Naive thymus-derived CD8-positive, alpha-beta T cell (primary cell): ENCODE results near the gene PSMB4. TPM values are rescaled to one million over a fixed set of nuclear protein-coding genes. Genes with fewer than 3 reads are reported as not detected.
"Not testable (repeated sequence)": the region's sequence is repeated elsewhere in the genome, so short reads cannot be mapped to it uniquely, and the experiment has no call there.

Source experiments
- ATAC-seq, 2 donors: fragments of 150-1000 bp; cut with Tn5 transposase in 1 of 2; sonication (Bioruptor Pico), chemical (Tn5 transposase) in 1 of 2; 1 replicate in 1 of 2; 2 replicates in 1 of 2; pipeline ENCODE4 v1.10.0; 2021; ENCODE audit warnings: mild to moderate bottlenecking in 2 of 2, moderate library complexity in 2 of 2
- POLR2A ChIA-PET: fragments of 350-600 bp; sonication (Branson Sonifier 250); formaldehyde crosslinking; loops from one replicate; lab custom pipeline; 2021; ENCODE audit warnings: antibody characterized with exemption; lab: Charles Lee
- DNase-seq, 10 donors: peaks; one replicate each; pipeline versions ENCODE4 v3.0.0 to v3.0.0-alpha.2; 2020 to 2022
- H3K27ac Mint-ChIP-seq, 10 donors: one replicate each; pipeline ENCODE4 v1.8.0; 2020 to 2022; ENCODE audit warnings: mild to moderate bottlenecking in 10 of 10, mixed read lengths in 10 of 10, moderate library complexity in 4 of 10, inconsistent platforms in 1 of 10
- H3K27me3 Mint-ChIP-seq, 5 donors: one replicate each; pipeline ENCODE4 v1.8.0; 2021 to 2022; ENCODE audit warnings: mixed read lengths in 5 of 5
- H3K36me3 Mint-ChIP-seq, 3 donors: one replicate each; pipeline ENCODE4 v1.8.0; 2020 to 2022; ENCODE audit warnings: mixed read lengths in 3 of 3, mild to moderate bottlenecking in 2 of 3, inconsistent platforms in 1 of 3
- H3K4me1 Mint-ChIP-seq, 4 donors: one replicate each; pipeline ENCODE4 v1.8.0; 2021 to 2022; ENCODE audit warnings: mixed read lengths in 4 of 4
- H3K4me3 Mint-ChIP-seq, 10 donors: one replicate each; pipeline ENCODE4 v1.8.0; 2020 to 2022; ENCODE audit warnings: mild to moderate bottlenecking in 10 of 10, mixed read lengths in 10 of 10, moderate library complexity in 6 of 10, inconsistent platforms in 1 of 10
- H3K9me3 Mint-ChIP-seq, 9 donors: one replicate each; pipeline ENCODE4 v1.8.0; 2020 to 2022; ENCODE audit warnings: mixed read lengths in 9 of 9, mild to moderate bottlenecking in 3 of 9, inconsistent platforms in 1 of 9, moderate library complexity in 1 of 9
- polyA plus RNA-seq, 3 donors: library from polyadenylated mRNA; unstranded; fragments of 300-500 nt; fragmentation: Illumina TruSeq; gene quantifications; one replicate each; pipeline ENCODE4 v1.2.3, GENCODE V29; 2021
- total RNA-seq, 8 experiments: library from RNA in 2 of 8; stranded (reverse) in 2 of 8; gene quantifications; one replicate each; pipeline ENCODE4 v1.2.3 and lab custom pipeline; 2021 to 2026

PSMB4 gene
- total RNA-seq (100 to 1,000 TPM; 224 to 230 TPM), polyA plus RNA-seq (10 to 100 TPM; 47.4 to 57.5 (median 57.3) TPM), total RNA-seq (lab: John Stamatoyannopoulos, UW) (166 to 318 (median 197) reads per million in 6 experiments)

DNA sequence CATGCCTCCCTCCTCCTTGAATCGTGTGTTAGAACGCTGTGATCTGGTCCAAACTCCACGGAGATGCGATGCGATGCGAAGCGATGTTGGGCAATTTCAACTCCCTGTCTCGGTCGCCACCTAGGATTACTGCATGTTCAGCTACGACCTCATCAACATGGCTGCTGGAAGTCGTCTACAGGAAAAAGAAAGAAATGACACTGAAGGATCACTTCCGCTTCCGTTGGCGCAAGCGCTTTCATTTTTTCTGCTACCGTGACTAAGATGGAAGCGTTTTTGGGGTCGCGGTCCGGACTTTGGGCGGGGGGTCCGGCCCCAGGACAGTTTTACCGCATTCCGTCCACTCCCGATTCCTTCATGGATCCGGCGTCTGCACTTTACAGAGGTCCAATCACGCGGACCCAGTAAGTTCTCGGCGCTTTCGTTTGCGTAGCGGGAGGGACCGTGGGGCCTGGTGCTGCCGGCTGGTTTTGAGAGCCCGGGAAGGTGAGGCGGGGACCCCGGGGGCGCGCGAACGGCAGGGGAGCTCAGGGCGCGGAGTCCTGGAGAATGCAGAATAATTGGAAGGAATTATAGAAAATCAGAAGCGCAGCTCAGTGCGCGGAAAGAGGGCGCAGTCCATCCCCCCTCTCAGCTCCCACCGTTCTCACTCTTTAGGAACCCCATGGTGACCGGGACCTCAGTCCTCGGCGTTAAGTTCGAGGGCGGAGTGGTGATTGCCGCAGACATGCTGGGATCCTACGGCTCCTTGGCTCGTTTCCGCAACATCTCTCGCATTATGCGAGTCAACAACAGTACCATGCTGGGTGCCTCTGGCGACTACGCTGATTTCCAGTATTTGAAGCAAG lies at the start of gene PSMB4:
Gene PSMB4 (plus strand): TSS at position 250 of the 848 bp plus-strand sequence. CDS start 15 bp downstream, at position 265.
- DNase-seq = peak; percentile 56 to 92 (median 84)
- no peaks in the 10 kb centered on the region for H3K27me3 Mint-ChIP-seq
- H3K27ac Mint-ChIP-seq = peak within 1 kb of the TSS; percentile 92 to 100 (median 98)
- H3K4me3 Mint-ChIP-seq = peak within 1 kb of the TSS; percentile 87 to 99 (median 94)
- POLR2A ChIA-PET = interaction anchor here (0.6 to 3.3 kb wide), 16 partner anchors 8 to 242 kb away, joined by 3 to 12 read pairs (median 4); partner anchors contain the start of genes CGN, PI4KB, PSMD4 and RFX5
- peaks cover 0 to 42% (median 7%) of the 10 kb centered on the region in 3 donors for H3K36me3 Mint-ChIP-seq
- H3K4me1 Mint-ChIP-seq = peaks cover 15 to 27% (median 25%) of the 10 kb centered on the region in 4 donors
- ATAC-seq = peak; percentile 93 to 96
- H3K9me3 Mint-ChIP-seq = no peaks in the 10 kb centered on the region

- Mint-ChIP-seq H3K36me3 (peaks cover 0 to 12% (median 4%) of the 10 kb centered on the region in 3 donors), H3K27ac (peak overlapping the region in 1 of 10 donors; percentile 44), H3K4me1 (peaks cover 15 to 30% (median 27%) of the 10 kb centered on the region in 4 donors)
- DNase-seq, POLR2A ChIA-PET, H3K27me3 Mint-ChIP-seq, H3K9me3 Mint-ChIP-seq, ATAC-seq, H3K4me3 Mint-ChIP-seq: not testable (repeated sequence)
Observed at GRCh38 chr1:151350323-151350722, 49.0 kb upstream of the PSMB4 start.

DNA sequence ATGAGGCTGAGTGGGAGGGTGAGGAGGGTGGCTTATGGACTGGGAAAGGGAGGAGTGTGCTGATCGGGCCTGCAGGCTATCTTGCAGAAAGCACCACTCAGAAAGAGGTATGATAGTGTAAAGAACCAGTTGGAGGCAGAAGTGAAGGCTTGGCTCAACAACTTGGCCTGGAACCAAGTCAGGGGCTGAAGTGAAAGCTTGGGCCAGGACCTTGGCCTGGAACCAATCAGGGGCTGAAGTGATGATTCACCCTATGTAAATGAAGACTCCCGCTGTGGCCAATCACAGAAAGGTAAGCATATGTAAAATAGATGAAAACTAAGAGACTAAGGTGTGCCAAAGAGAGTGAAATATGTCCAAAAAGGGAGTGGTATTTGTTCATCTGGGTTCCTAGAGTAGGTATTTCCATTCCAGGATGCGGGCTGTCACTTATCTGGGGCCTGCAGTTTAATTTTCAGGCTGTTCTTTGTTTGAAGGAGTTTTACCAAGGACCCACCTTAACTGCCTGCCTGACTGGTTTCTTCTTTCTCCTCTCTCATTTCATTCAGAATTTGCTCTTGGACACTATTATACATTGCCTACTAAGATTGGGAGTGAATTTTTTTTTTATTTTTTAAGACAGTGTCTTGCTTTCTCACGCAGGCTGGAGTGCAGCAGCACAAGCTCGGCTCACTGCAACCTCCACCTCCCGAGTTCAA lies 47.2 kb upstream of the PSMB4 start:
- no peak for ATAC-seq
- POLR2A ChIA-PET = interaction anchor here (0.7 to 1.0 kb wide), 2 partner anchors 47 to 269 kb away, joined by 3 read pairs; partner anchors contain the start of gene PSMB4
- Mint-ChIP-seq H3K4me3 (no peak overlapping the region), H3K4me1 (peaks cover 4 to 13% (median 10%) of the 10 kb centered on the region in 4 donors), H3K27me3 (no peaks in the 10 kb centered on the region), H3K27ac (no peak overlapping the region), H3K9me3 (peaks cover 0 to 4% (median 0%) of the 10 kb centered on the region in 9 donors), H3K36me3 (peaks cover 0 to 4% (median 0%) of the 10 kb centered on the region in 3 donors)
- DNase-seq = no peak

DNA sequence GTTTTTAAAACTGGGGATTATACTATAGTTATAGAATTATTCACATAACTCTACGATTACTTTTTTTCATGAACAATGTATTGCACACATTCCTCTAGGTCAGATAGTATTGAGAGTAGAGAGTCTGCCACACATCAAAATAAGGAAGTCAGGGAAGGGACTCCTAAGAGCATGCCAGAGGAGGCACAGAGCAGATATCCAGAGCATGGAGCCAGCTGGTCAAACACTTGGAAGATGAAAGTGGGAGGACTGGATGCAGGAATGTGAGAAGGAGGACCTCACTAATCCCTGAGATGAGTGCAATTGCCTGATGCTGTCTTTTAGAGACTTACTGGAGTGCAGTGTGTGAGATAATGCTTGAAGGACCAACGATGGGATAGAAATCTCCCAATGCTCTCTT lies 42.7 kb upstream of the PSMB4 start:
- Mint-ChIP-seq H3K27ac (no peak overlapping the region), H3K27me3 (no peaks in the 10 kb centered on the region), H3K36me3 (peaks cover 0 to 7% (median 2%) of the 10 kb centered on the region in 3 donors), H3K9me3 (peaks cover 0 to 11% (median under 1%) of the 10 kb centered on the region in 9 donors), H3K4me1 (no peaks in the 10 kb centered on the region), H3K4me3 (no peak overlapping the region)
- POLR2A ChIA-PET = interaction anchor here (0.6 kb wide), 1 partner anchor 80 kb away, joined by 3 read pairs; no protein-coding TSS in a partner anchor
- DNase-seq = no peak
- ATAC-seq = no peak

GRCh38 chr1:151361883-151362282 lies 37.5 kb upstream of the PSMB4 start:
- POLR2A ChIA-PET = interaction anchor here (0.6 kb wide), 1 partner anchor 1210 kb away, joined by 8 read pairs; no protein-coding TSS in a partner anchor

GRCh38 chr1:151362308-151363155 lies 36.8 kb upstream of the PSMB4 start:
- Mint-ChIP-seq H3K36me3 (peaks cover 2 to 7% (median 4%) of the 10 kb centered on the region in 3 donors), H3K27me3 (no peaks in the 10 kb centered on the region), H3K9me3 (peaks cover 0 to 21% (median 9%) of the 10 kb centered on the region in 9 donors), H3K4me1 (peaks cover 0 to 3% (median 0%) of the 10 kb centered on the region in 4 donors), H3K4me3 (no peak overlapping the region), H3K27ac (no peak overlapping the region)
- no peak for DNase-seq
- POLR2A ChIA-PET = interaction anchor here (0.6 kb wide), 1 partner anchor 1211 kb away, joined by 8 read pairs; no protein-coding TSS in a partner anchor
- no peak for ATAC-seq

More at GRCh38 chr1:151361883-151362282, 37.5 kb upstream of the PSMB4 start:
- DNase-seq (no peak), ATAC-seq (no peak)
- H3K4me1 Mint-ChIP-seq = peaks cover 0 to 3% (median 0%) of the 10 kb centered on the region in 4 donors
- no peak overlapping the region for H3K4me3 Mint-ChIP-seq
- H3K9me3 Mint-ChIP-seq = peaks cover 0 to 21% (median 9%) of the 10 kb centered on the region in 9 donors
- no peak overlapping the region for H3K27ac Mint-ChIP-seq
- peaks cover 2 to 7% (median 4%) of the 10 kb centered on the region in 3 donors for H3K36me3 Mint-ChIP-seq
- H3K27me3 Mint-ChIP-seq = no peaks in the 10 kb centered on the region

- ATAC-seq (no peak), DNase-seq (no peak)
- Mint-ChIP-seq H3K4me3 (no peak overlapping the region), H3K4me1 (peaks cover 0 to 4% (median 0%) of the 10 kb centered on the region in 4 donors), H3K36me3 (peaks cover 2 to 7% (median 4%) of the 10 kb centered on the region in 3 donors), H3K9me3 (peaks cover 0 to 21% (median 9%) of the 10 kb centered on the region in 9 donors), H3K27ac (no peak overlapping the region), H3K27me3 (no peaks in the 10 kb centered on the region)
- POLR2A ChIA-PET = no interaction called here
Observed at GRCh38 chr1:151364996-151365395, 34.4 kb upstream of the PSMB4 start.

DNA sequence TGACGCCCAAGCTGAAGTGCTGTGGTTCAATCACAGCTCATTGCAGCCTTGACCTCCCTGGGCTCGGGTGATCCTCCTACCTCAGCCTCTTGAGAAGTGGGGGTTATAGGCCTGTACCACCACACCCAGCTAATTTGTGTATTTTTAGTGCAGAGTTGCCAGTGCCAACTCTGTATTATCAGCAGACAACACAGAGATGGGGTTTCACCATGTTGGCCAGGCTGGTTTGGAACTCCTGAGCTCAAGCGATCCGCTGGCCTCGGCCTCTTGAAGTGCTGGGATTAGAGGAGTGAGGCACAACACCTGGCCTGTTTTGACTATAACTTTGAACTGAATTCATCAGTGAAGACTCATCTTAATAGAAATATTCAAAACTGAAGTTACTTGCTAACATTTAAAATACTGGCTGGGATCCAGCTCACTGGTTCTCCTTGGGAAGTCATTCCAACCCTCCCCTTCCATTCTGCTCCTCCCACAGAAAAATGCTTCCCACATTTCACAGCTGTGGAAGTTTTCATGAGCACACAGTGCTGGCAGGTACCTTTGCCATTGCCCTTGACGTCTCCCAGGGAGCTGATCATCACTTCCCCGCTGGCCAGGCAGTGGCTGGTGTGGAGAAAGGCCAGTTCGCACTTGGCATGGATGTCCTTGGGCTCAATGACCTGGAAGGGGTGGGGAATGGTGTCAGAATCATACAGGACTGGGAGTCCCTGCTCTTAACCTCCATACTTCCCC lies 31.5 kb upstream of the PSMB4 start:
- Mint-ChIP-seq H3K36me3 (peaks cover 0 to under 1% (median 0%) of the 10 kb centered on the region in 3 donors), H3K27ac (no peak overlapping the region), H3K27me3 (no peaks in the 10 kb centered on the region), H3K9me3 (peaks cover 0 to 9% (median 2%) of the 10 kb centered on the region in 9 donors), H3K4me3 (no peak overlapping the region), H3K4me1 (peaks cover 0 to 4% (median 0%) of the 10 kb centered on the region in 4 donors)
- DNase-seq = no peak
- no peak for ATAC-seq
- POLR2A ChIA-PET = no interaction called here

DNA sequence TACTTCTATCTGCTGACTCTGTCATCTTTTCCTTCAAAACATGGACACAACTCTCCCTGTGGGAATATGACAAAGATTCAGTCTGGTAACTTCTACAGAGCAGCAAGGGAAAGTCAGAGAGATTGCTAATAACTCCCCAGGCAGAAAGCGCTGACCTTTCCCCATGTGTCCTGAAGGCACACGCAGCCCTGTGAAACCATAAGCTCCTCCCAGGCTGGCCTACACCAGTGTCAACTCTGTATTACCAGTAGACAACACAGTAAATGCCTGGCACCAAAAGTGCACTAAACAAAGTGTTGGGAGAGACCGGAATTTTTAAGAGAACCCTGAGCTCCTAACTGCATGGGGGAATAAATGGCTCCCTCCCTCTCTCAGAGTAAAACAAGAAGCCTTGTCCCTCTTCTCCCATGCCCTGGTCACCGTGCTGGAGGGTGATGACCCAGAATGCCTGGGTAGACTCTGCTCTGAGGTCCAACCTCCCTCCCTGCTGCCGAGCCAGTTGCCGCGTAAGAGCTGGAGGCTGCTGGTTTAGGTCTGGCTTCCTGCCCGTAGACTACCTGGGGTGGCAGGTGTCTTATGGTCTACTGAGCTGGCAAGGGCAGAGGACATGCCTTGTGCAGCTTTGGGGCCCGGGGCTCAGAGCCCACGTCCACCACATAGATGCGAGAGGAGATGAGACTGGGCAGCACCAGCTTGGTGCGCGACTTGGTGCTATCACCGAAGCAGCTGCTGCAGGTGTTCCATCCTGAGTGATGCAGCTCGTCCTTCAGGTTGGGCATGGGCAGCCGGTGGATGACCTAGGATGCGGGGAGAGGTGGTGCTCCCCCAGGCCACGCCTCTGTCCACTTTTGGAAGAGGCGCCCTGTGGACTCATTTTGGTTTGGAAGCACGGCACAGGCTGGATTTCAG lies 30.7 kb upstream of the PSMB4 start:
- Mint-ChIP-seq H3K27me3 (no peaks in the 10 kb centered on the region), H3K4me3 (no peak overlapping the region), H3K27ac (no peak overlapping the region), H3K4me1 (peaks cover 0 to 4% (median 0%) of the 10 kb centered on the region in 4 donors), H3K36me3 (no peaks in the 10 kb centered on the region), H3K9me3 (peaks cover 0 to 2% (median 0%) of the 10 kb centered on the region in 9 donors)
- no peak for DNase-seq
- ATAC-seq = no peak
- POLR2A ChIA-PET = no interaction called here

GRCh38 chr1:151369302-151369610 lies 30.1 kb upstream of the PSMB4 start:
- H3K27me3 Mint-ChIP-seq = no peaks in the 10 kb centered on the region
- H3K4me1 Mint-ChIP-seq = peaks cover 0 to 4% (median 0%) of the 10 kb centered on the region in 4 donors
- no peak for ATAC-seq
- POLR2A ChIA-PET = no interaction called here
- no peaks in the 10 kb centered on the region for H3K9me3 Mint-ChIP-seq
- no peak overlapping the region for H3K4me3 Mint-ChIP-seq
- no peaks in the 10 kb centered on the region for H3K36me3 Mint-ChIP-seq
- DNase-seq = no peak
- no peak overlapping the region for H3K27ac Mint-ChIP-seq
